SJSA1 (cell line): ENCODE results near the gene PHKA1. TPM values are rescaled to one million over a fixed set of nuclear protein-coding genes. Genes with fewer than 3 reads are reported as not detected.
"Not testable (repeated sequence)": the region's sequence is repeated elsewhere in the genome, so short reads cannot be mapped to it uniquely, and the experiment has no call there.

ENCODE experiments used
- DNase-seq, 2 experiments: peaks; one replicate each; pipeline ENCODE4 v3.0.0-alpha.2; 2015 to 2020; ENCODE audit warnings: low spot score in 2 of 2, low read depth in 1 of 2
- H3K27ac ChIP-seq: fragments of 250-450 bp; sonication (Bioruptor Pico); 2 replicates; pipeline ENCODE4 v1.5.1; 2020; ENCODE audit warnings: mild to moderate bottlenecking, moderate library complexity
- H3K27me3 ChIP-seq: fragments of 250-450 bp; sonication (Bioruptor Pico); replicated peaks from 2 replicates; pipeline ENCODE4 v1.5.1; 2020; ENCODE audit warnings: mild to moderate bottlenecking, moderate library complexity
- H3K36me3 ChIP-seq: fragments of 250-450 bp; sonication (Bioruptor Pico); 2 replicates; pipeline ENCODE4 v1.5.1; 2020; ENCODE audit warnings: mild to moderate bottlenecking
- H3K4me1 ChIP-seq: fragments of 250-450 bp; sonication (Bioruptor Pico); replicated peaks from 2 replicates; pipeline ENCODE4 v1.6.1; 2021; ENCODE audit warnings: mild to moderate bottlenecking
- H3K4me3 ChIP-seq: fragments of 250-450 bp; sonication (Bioruptor Pico); 2 replicates; pipeline ENCODE4 v1.5.1; 2020; ENCODE audit warnings: mild to moderate bottlenecking
- H3K9me3 ChIP-seq: fragments of 250-450 bp; sonication (Bioruptor Pico); replicated peaks from 2 replicates; pipeline ENCODE4 v1.5.1; 2020; ENCODE audit warnings: mild to moderate bottlenecking
- total RNA-seq: library from RNA; depleted of rRNA; stranded (reverse); fragments of >200 nt; shearing (Covaris generic); gene quantifications from 2 replicates; pipeline ENCODE4 v1.2.3, GENCODE V29; 2014

PHKA1 gene
- total RNA-seq, 1 experiment from 2014 or later: 0.21 TPM

DNA sequence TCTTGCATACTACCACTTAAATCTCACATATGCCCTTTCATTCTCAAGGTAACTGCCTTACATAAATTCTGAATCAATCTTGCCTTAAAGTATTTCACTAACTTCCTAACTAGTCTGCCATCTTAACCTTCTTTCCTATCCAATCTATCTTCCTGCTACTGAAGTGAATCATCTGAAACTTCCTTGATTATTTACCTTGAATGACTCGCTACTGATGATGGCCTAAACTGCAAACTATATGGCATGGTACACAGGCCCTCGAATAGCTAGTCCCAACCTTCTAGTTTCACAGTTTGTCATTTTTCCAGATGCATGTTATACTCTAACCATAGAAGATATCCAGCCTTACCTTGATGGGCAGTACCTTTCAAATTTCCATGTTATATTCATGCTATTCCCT lies 19.9 kb downstream of the PHKA1 start:
- no peaks in the 10 kb centered on the region for H3K36me3 ChIP-seq
- H3K27me3 ChIP-seq: no peaks in the 10 kb centered on the region
- H3K9me3 ChIP-seq: no peaks in the 10 kb centered on the region
- DNase-seq: no peak
- no peaks in the 10 kb centered on the region for H3K4me1 ChIP-seq
- no peak overlapping the region for H3K27ac ChIP-seq
- no peak overlapping the region for H3K4me3 ChIP-seq

- Histone ChIP-seq H3K9me3 (no peaks in the 10 kb centered on the region), H3K36me3 (no peaks in the 10 kb centered on the region), H3K4me3 (no peak overlapping the region), H3K27me3 (no peaks in the 10 kb centered on the region), H3K27ac (no peak overlapping the region), H3K4me1 (no peaks in the 10 kb centered on the region)
- no peak for DNase-seq
Observed at GRCh38 chrX:72693477-72693876, 20.6 kb downstream of the PHKA1 start.

DNA sequence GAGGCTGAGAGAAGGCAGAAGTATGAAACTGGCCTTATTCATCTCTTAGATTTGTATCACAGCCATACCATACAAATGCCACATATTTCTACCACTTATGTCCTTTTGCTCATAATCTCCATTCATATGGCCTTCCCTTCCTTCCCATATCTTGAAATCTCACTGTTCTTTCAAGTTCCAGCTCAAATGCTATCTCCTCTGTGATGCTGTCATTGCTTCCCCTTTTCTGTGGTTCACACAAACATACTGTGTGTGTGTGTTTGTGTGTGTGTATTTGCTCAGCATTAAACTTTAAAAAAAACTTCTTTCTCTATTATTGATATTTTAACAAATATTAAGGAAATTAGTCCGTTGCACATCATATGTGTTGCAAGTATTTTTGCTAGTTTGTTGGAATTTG lies 26.7 kb downstream of the PHKA1 start:
- Histone ChIP-seq H3K4me3 (no peak overlapping the region), H3K9me3 (no peaks in the 10 kb centered on the region), H3K27me3 (no peaks in the 10 kb centered on the region), H3K36me3 (no peaks in the 10 kb centered on the region), H3K27ac (no peak overlapping the region), H3K4me1 (no peaks in the 10 kb centered on the region)
- no peak for DNase-seq

DNA sequence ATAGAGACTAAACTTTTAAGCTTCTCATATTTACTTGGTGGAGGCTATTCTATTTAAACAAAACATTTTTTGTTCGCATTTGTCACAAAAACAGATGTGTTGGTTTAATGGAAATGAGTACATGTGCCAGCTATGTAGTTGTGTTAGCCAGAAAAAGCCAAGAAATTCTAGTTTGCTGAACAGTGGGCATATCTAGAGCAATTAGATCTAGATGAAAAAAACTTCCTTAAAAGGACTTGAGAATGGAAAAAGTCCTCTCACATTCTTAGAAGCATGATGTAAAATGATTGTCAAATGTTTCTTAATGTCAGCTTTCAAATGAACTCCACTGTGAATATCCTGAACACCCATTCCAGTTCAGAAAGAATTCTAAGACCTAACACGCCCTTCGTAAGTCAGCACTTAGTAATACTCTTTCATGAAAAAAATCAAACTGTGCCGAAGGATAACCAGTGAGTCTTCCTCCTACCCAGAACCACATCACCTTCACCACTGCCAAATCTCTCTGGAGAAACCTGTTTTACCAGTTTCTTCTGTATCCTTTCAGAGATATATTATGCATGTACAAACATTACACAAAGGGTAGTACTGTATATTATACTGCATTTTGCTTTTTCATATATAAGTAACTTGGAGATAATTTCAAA lies 28.2 kb downstream of the PHKA1 start:
- DNase-seq: no peak
- H3K4me1 ChIP-seq: no peaks in the 10 kb centered on the region
- no peaks in the 10 kb centered on the region for H3K9me3 ChIP-seq
- no peaks in the 10 kb centered on the region for H3K36me3 ChIP-seq
- H3K27me3 ChIP-seq: no peaks in the 10 kb centered on the region
- H3K27ac ChIP-seq: no peak overlapping the region
- H3K4me3 ChIP-seq: no peak overlapping the region

GRCh38 chrX:72685018-72685417 lies 29.1 kb downstream of the PHKA1 start:
- no peaks in the 10 kb centered on the region for H3K4me1 ChIP-seq
- no peaks in the 10 kb centered on the region for H3K27me3 ChIP-seq
- H3K4me3 ChIP-seq: no peak overlapping the region
- H3K9me3 ChIP-seq: no peaks in the 10 kb centered on the region
- DNase-seq: no peak
- no peaks in the 10 kb centered on the region for H3K36me3 ChIP-seq
- no peak overlapping the region for H3K27ac ChIP-seq

GRCh38 chrX:72683631-72684030 lies 30.5 kb downstream of the PHKA1 start:
- Histone ChIP-seq H3K36me3 (no peaks in the 10 kb centered on the region), H3K27me3 (no peaks in the 10 kb centered on the region), H3K4me3 (no peak overlapping the region), H3K4me1 (no peaks in the 10 kb centered on the region), H3K9me3 (no peaks in the 10 kb centered on the region), H3K27ac (no peak overlapping the region)
- DNase-seq: no peak

DNA sequence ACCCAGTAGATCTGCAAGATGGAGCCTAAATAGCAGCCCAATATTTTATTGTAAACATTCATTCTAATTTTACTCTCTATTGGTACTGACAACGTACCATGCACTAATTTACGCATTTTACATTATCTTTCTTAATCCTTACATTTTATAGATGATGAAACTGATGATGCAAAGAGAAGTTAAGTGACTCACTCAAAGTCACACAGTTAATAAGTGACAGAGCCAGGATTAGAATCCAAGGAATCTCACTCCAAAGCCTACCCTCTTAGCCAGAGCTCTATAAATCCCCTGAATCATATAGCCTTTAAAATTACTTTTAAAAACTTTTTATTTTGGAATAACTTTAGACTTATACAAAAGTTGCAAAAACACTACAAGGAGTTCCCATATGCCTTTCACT lies 37.6 kb downstream of the PHKA1 start:
- no peak for DNase-seq
- Histone ChIP-seq H3K4me1 (no peaks in the 10 kb centered on the region), H3K36me3 (no peaks in the 10 kb centered on the region), H3K4me3 (no peak overlapping the region), H3K27me3 (no peaks in the 10 kb centered on the region), H3K9me3 (no peaks in the 10 kb centered on the region), H3K27ac (no peak overlapping the region)

- H3K9me3 ChIP-seq, H3K27me3 ChIP-seq, H3K4me1 ChIP-seq, H3K4me3 ChIP-seq, H3K27ac ChIP-seq, DNase-seq, H3K36me3 ChIP-seq: not testable (repeated sequence)
Observed at GRCh38 chrX:72673951-72674350, 40.2 kb downstream of the PHKA1 start.

DNA sequence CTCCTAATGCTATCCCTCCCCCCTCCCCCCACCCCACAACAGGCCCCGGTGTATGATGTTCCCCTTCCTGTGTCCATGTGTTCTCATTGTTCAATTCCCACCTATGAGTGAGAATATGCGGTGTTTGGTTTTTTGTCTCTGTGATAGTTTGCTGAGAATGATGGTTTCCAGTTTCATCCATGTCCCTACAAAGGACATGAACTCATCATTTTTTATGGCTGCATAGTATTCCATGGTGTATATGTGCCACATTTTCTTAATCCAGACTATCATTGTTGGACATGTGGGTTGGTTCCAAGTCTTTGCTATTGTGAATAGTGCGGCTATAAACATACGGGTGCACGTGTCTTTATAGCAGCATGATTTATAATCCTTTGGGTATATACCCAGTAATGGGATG lies 44.6 kb downstream of the PHKA1 start:
- H3K27ac ChIP-seq, H3K9me3 ChIP-seq, DNase-seq, H3K27me3 ChIP-seq, H3K4me1 ChIP-seq, H3K4me3 ChIP-seq, H3K36me3 ChIP-seq: not testable (repeated sequence)

DNA sequence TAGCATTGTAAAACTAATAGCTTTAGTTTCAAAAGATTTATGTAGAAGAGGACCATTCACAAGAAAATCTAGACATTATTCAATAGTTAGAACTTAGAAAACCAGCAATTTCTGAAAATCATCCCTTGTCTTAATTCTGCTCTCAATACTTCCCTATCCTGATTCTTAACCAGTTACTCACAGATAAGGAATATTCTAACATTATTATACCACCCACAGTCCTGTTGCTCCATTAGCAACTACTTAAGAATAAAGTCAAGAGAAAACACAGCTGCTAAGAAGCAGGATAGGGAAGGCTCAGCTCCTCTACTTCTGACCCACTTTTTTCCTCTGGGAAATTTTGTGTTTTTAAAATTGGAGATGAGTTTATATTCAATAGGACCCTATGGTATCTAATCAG lies 47.7 kb downstream of the PHKA1 start:
- no peaks in the 10 kb centered on the region for H3K27me3 ChIP-seq
- H3K4me3 ChIP-seq: no peak overlapping the region
- no peaks in the 10 kb centered on the region for H3K4me1 ChIP-seq
- no peak for DNase-seq
- no peaks in the 10 kb centered on the region for H3K9me3 ChIP-seq
- H3K36me3 ChIP-seq: no peaks in the 10 kb centered on the region
- H3K27ac ChIP-seq: no peak overlapping the region

- Histone ChIP-seq H3K9me3 (no peaks in the 10 kb centered on the region), H3K36me3 (no peaks in the 10 kb centered on the region)
Observed at GRCh38 chrX:72663737-72664136, 50.4 kb downstream of the PHKA1 start.

DNA sequence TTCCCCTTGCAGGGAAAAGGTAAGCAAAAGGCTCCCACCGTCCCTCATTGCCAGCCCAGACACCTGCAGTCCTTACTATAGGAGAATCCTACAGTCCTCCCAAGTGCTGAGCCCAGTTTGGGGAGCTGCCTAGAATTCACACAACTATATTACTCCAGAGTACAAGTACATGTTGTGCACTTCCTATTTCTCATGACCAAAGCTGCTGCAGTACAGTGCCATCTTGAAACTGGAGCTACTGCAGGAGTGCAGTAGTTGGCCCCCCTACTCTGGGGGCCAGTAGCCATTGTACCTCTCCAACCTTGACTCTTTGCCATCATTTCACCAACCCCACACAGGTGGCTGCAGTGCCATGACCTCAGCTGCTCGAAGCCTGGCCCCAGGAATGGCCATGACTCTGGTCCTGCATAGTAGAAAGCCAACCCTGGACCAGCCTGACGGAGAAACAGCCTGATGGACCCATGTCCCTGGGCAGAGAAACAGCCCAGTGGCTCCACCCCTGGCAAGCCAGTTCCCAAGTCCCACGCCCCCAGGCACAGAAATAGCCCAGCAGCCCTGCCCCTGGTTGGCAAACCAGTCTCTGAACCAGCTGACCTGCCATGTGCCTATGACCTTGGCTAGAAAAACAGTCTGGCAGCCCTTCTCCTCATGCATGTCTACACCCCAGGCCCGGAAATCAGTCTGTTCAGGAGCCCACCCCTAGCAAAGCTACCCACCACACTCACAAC lies 51.9 kb downstream of the PHKA1 start:
- H3K27ac ChIP-seq: no peak overlapping the region
- H3K27me3 ChIP-seq: no peaks in the 10 kb centered on the region
- H3K4me3 ChIP-seq: no peak overlapping the region
- no peaks in the 10 kb centered on the region for H3K9me3 ChIP-seq
- no peaks in the 10 kb centered on the region for H3K4me1 ChIP-seq
- DNase-seq: no peak
- no peaks in the 10 kb centered on the region for H3K36me3 ChIP-seq

More at GRCh38 chrX:72663737-72664136, 50.4 kb downstream of the PHKA1 start:
- no peaks in the 10 kb centered on the region for H3K4me1 ChIP-seq
- H3K4me3 ChIP-seq: no peak overlapping the region
- DNase-seq: no peak
- no peaks in the 10 kb centered on the region for H3K27me3 ChIP-seq
- H3K27ac ChIP-seq: no peak overlapping the region

GRCh38 chrX:72659723-72660122 lies 54.4 kb downstream of the PHKA1 start:
- no peaks in the 10 kb centered on the region for H3K9me3 ChIP-seq
- no peak for DNase-seq
- H3K4me3 ChIP-seq: no peak overlapping the region
- no peaks in the 10 kb centered on the region for H3K27me3 ChIP-seq
- no peak overlapping the region for H3K27ac ChIP-seq
- no peaks in the 10 kb centered on the region for H3K36me3 ChIP-seq
- H3K4me1 ChIP-seq: no peaks in the 10 kb centered on the region

DNA sequence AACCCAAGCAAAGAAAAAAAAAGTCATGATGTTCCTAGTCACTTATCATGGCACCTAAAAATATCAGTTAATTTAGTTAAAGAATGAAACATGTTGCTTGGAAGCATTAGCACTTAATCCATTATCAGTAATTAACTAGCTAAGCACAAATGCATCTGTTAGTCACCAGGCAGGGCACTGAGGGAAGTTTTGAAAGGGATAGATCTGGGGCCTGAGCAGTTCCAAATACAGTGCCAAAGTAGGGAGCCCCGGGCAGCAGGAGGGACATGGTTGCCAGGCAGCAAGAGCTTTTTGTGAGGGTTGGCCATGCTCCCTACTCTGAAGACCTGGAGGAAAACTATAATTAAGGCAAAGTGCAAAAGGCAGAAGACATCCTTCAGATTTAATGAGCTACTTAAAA lies 62.0 kb downstream of the PHKA1 start:
- no peaks in the 10 kb centered on the region for H3K36me3 ChIP-seq
- H3K4me1 ChIP-seq: no peaks in the 10 kb centered on the region
- H3K27me3 ChIP-seq: no peaks in the 10 kb centered on the region
- H3K9me3 ChIP-seq: no peaks in the 10 kb centered on the region
- no peak overlapping the region for H3K4me3 ChIP-seq
- no peak overlapping the region for H3K27ac ChIP-seq
- no peak for DNase-seq

DNA sequence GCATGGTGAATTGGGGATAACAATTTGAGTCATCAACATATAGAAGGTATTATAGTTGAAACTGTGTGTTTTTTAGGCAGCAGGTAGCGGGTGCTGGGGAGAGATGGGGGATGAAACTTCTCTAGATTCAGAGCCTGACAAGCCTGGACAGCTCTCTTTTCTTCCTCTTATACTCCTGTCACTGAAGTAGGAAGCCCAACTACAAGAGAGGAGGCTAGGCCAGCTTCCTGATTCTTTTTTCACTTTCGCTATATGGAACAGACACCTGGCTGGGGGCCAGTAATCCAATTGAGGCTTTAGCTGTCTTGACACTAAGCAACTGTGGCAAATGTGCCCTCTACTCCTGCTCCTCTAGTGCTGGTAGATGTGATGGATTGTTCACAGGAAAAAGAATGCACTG lies 69.2 kb downstream of the PHKA1 start:
- no peak for DNase-seq
- Histone ChIP-seq H3K4me1 (no peaks in the 10 kb centered on the region), H3K4me3 (no peak overlapping the region), H3K9me3 (no peaks in the 10 kb centered on the region), H3K27ac (no peak overlapping the region), H3K27me3 (no peaks in the 10 kb centered on the region), H3K36me3 (no peaks in the 10 kb centered on the region)
